Adrenal gland (tissue), 12 donors: ENCODE measurements around the gene RNF169. TPM values are rescaled to one million over a fixed set of nuclear protein-coding genes. Genes with fewer than 3 reads are reported as not detected.

ENCODE experiments used
- DNase-seq, 7 donors: peaks; one replicate each; pipeline ENCODE4 v3.0.0-alpha.2; 2019 to 2020
- H3K27ac ChIP-seq, 5 donors: fragments of 200-600 bp; sonication (generic) in 4 of 5; 1 replicate in 3 of 5; 2 replicates in 2 of 5; pipeline versions ENCODE4 v1.5.1 to v1.8.0; 2016 to 2020; ENCODE audit warnings: mild to moderate bottlenecking in 1 of 5
- H3K27me3 ChIP-seq: fragments of 200-600 bp; 2 replicates; pipeline ENCODE4 v1.8.0; 2021
- H3K36me3 ChIP-seq, 2 donors: fragments of 200-600 bp; replicated peaks in 1 of 2; 1 replicate in 1 of 2; 2 replicates in 1 of 2; pipeline versions ENCODE4 v1.5.1 to v1.8.0; 2018 to 2022
- H3K4me1 ChIP-seq, 2 donors: fragments of 200-600 bp; replicated peaks in 1 of 2; 1 replicate in 1 of 2; 2 replicates in 1 of 2; pipeline versions ENCODE4 v1.5.1 to v1.8.0; 2018 to 2021
- H3K4me3 ChIP-seq, 4 donors: fragments of 200-600 bp; sonication (generic) in 3 of 4; one replicate each; pipeline ENCODE4 v1.5.1; 2016 to 2018
- H3K9me3 ChIP-seq, 3 donors: fragments of 200-600 bp; sonication (generic) in 1 of 3; replicated peaks in 1 of 3; 1 replicate in 2 of 3; 2 replicates in 1 of 3; pipeline versions ENCODE4 v1.5.1 to v1.8.0; 2016 to 2021
- CTCF ChIP-seq, 6 experiments: fragments of 450-650 bp in 4 of 6; fragments of 200-600 bp in 2 of 6; sonication (generic) in 1 of 6; IDR thresholded peaks; 1 replicate in 5 of 6; 2 replicates in 1 of 6; pipeline versions ENCODE4 v1.5.1 to v1.8.0; 2016 to 2021; ENCODE audit warnings: antibody characterized with exemption in 6 of 6, mild to moderate bottlenecking in 2 of 6, moderate library complexity in 1 of 6
- POLR2A ChIP-seq, 2 donors: fragments of 450-650 bp; IDR thresholded peaks; one replicate each; pipeline ENCODE4 v1.6.1; 2017; ENCODE audit warnings: antibody characterized with exemption in 2 of 2, mild to moderate bottlenecking in 2 of 2, moderate library complexity in 1 of 2
- WGBS, 4 donors: extraction: QIAGEN DNeasy Blood & Tissue Kit in 2 of 4; methylation state at CpG; one replicate each; pipeline versions ENCODE4 v1.1.5 to v1.1.7; 2013 to 2017; 5-methylcytosine and 5-hydroxymethylcytosine counted together
- intact Hi-C, 2 donors: fragments of 100-400 bp; cut with DNase I; formaldehyde crosslinking; loops; one replicate each; pipeline versions ENCODE4 v1.14.1 to v1.15.0; 2022 to 2023
- polyA plus RNA-seq, 3 donors: library from polyadenylated mRNA; stranded (reverse); fragments of 200-250 nt in 2 of 3; fragments of 350-450 nt in 1 of 3; fragmentation: Illumina TruSeq in 1 of 3; extraction: RNeasy Lipid Tissue Mini Kit (QIAGEN cat#74804) in 1 of 3; gene quantifications; one replicate each; pipeline ENCODE4 v1.2.3, GENCODE V29; 2013 to 2014
- total RNA-seq, 9 donors: library from RNA; depleted of rRNA in 4 of 9; stranded (reverse); fragments of >200 nt in 4 of 9; fragments of 120-200 nt in 1 of 9; fragmentation: NEBNext Ultra II Directional in 1 of 9; extraction: Animal tissue kit (Norgen Biotek cat#: 25700) in 1 of 9; gene quantifications; one replicate each; pipeline versions ENCODE4 v1.1.0 to v1.2.4, GENCODE V29; 2013 to 2023
- donor health status: healthy with polysubstance abuse.
- donor health status: Bipolar disorder and iron deficiency.
- donor health status: DM: yes; HTN: yes; CAD: no.
- donor health status: DM: no; HTN: no; CAD: no.
- donor health status: DM: no; HTN: no; CAD: no.
- donor health status: DM: yes; HTN: yes; CAD: no.

The RNF169 gene
- total and polyA plus RNA-seq, 12 donors = 1.9 to 17.8 (median 11.0) TPM

- intact Hi-C loops = loop anchor here in 1 of 2 donors (10.0 kb wide), 1 partner anchor 116 kb away; no protein-coding TSS in a partner anchor
These were observed 17.9 kb upstream of the RNF169 start for GRCh38 chr11:74730571-74731260.

GRCh38 chr11:74731301-74732094 lies 17.2 kb upstream of the RNF169 start, which contains the start of gene CHRDL2:
TSS of gene CHRDL2 (minus strand) at chr11:74731426. CDS start at chr11:74730888, 538 bp downstream.
- DNase-seq = peak in 2 of 7 donors; percentile 21 to 29
- Histone ChIP-seq H3K27ac (no peak within 1 kb of the TSS), H3K9me3 (no peaks in the 10 kb centered on the region), H3K4me1 (peaks cover 0 to under 1% of the 10 kb centered on the region in 2 donors), H3K4me3 (no peak within 1 kb of the TSS), H3K27me3 (peaks cover 25% of the 10 kb centered on the region), H3K36me3 (no peaks in the 10 kb centered on the region)
- 11 to 31% (median 23%) methylated on average over 24 to 69 of the region's 69 CpGs for WGBS, 4 donors
- no peak for TF ChIP-seq POLR2A (IDR thresholded peaks at IDR 0.05)
- TF ChIP-seq CTCF (IDR thresholded peaks at IDR 0.05) = no peak
- intact Hi-C loops = loop anchor here in 1 of 2 donors (10.0 kb wide), 1 partner anchor 117 kb away; no protein-coding TSS in a partner anchor

More at GRCh38 chr11:74730571-74731260, 17.9 kb upstream of the RNF169 start:
- Histone ChIP-seq H3K4me1 (peaks cover 0 to 3% of the 10 kb centered on the region in 2 donors), H3K4me3 (no peak overlapping the region), H3K27ac (no peak overlapping the region), H3K36me3 (no peaks in the 10 kb centered on the region), H3K27me3 (peaks cover 25% of the 10 kb centered on the region), H3K9me3 (no peaks in the 10 kb centered on the region)
- TF ChIP-seq CTCF (IDR thresholded peaks at IDR 0.05) (no peak), POLR2A (IDR thresholded peaks at IDR 0.05) (no peak)
- WGBS, 4 donors = 3 to 6% (median 4%) methylated on average over 31 to 40 of the region's 40 CpGs
- no peak for DNase-seq

- no peak for TF ChIP-seq POLR2A (IDR thresholded peaks at IDR 0.05)
- TF ChIP-seq CTCF (IDR thresholded peaks at IDR 0.05) = no peak
- Histone ChIP-seq H3K36me3 (no peaks in the 10 kb centered on the region), H3K4me3 (no peak overlapping the region), H3K4me1 (no peaks in the 10 kb centered on the region), H3K27ac (no peak overlapping the region), H3K9me3 (no peaks in the 10 kb centered on the region), H3K27me3 (peaks cover 28% of the 10 kb centered on the region)
- WGBS, 4 donors = 61 to 84% (median 76%) methylated on average over 1 of the region's 1 CpG
- DNase-seq = no peak
- intact Hi-C loops = loop anchor here in 1 of 2 donors (10.0 kb wide), 1 partner anchor 120 kb away; no protein-coding TSS in a partner anchor
These were observed 14.1 kb upstream of the RNF169 start for GRCh38 chr11:74734559-74734925.

- DNase-seq = no peak
- Histone ChIP-seq H3K36me3 (no peaks in the 10 kb centered on the region), H3K4me1 (no peaks in the 10 kb centered on the region), H3K9me3 (no peaks in the 10 kb centered on the region), H3K27ac (no peak overlapping the region), H3K27me3 (peaks cover 27% of the 10 kb centered on the region), H3K4me3 (no peak overlapping the region)
- TF ChIP-seq POLR2A (IDR thresholded peaks at IDR 0.05) (no peak), CTCF (IDR thresholded peaks at IDR 0.05) (no peak)
- WGBS, 4 donors = 85 to 90% (median 88%) methylated on average over 6 of the region's 6 CpGs
- intact Hi-C loops = loop anchor here in 1 of 2 donors (10.0 kb wide), 1 partner anchor 121 kb away; no protein-coding TSS in a partner anchor
These were observed 13.2 kb upstream of the RNF169 start for GRCh38 chr11:74735365-74735928.
